ENCODE results near the gene RPP38. TPM values are rescaled to one million over a fixed set of nuclear protein-coding genes. Genes with fewer than 3 reads are reported as not detected.

RPP38 gene
- total and polyA plus RNA-seq, 2 of the 8 experiments (the other 6 are each of a cell fraction or from before 2014, with no cell fraction given): 20.8 to 23.3 TPM

DNA sequence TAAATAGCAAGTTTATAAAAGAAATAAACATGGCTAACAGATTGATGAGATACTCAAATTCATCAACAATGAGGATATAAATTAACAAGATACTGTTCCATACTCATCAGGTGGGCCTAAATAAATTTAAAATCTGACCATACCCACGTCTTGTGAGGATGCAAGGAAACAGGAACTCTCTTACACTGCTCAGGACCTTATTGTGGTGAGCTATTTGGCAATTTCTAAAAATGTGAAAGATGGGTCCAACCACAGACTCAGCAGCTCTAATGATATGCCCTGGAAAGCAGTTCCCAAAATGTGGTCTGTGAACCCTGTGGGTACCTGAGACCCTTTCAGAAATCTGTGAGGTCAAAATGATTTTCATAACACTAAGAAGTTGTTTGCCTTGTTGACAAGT is 21.5 kb downstream of the RPP38 start:
- Histone ChIP-seq H4K5ac (ENCODE audit: insufficient read length, low read depth, low read length) (no peak overlapping the region), H3K79me2 (ENCODE audit: control insufficient read depth in 1 of 2, insufficient read depth in 2 of 2, low read length in 2 of 2) (no peaks in the 10 kb centered on the region), H3K14ac (ENCODE audit: insufficient read length) (no peak overlapping the region), H3K4me2 (ENCODE audit: insufficient read depth in 1 of 2, low read depth in 2 of 2, low read length in 2 of 2) (no peak overlapping the region), H2AK5ac (ENCODE audit: low read depth, low read length) (no peak overlapping the region), H4K20me1 (replicated peaks in 1 of 2; ENCODE audit: control insufficient read depth in 1 of 2, insufficient read depth in 2 of 2, low read length in 2 of 2) (no peaks in the 10 kb centered on the region), H3K56ac (replicated peaks; ENCODE audit: insufficient read length, low read depth, low read length) (no peak overlapping the region), H3K79me1 (ENCODE audit: low read depth, low read length) (no peaks in the 10 kb centered on the region), H2BK20ac (ENCODE audit: low read length) (no peak overlapping the region), H3K23ac (ENCODE audit: insufficient read length) (no peak overlapping the region), H3K4me1 (replicated peaks in 1 of 4; ENCODE audit: control insufficient read depth in 3 of 4, insufficient read depth in 4 of 4, low read length in 3 of 4) (no peaks in the 10 kb centered on the region), H3K27me3 (replicated peaks in 1 of 4; ENCODE audit: control insufficient read depth in 3 of 4, extremely low read depth in 1 of 4, insufficient read depth in 3 of 4, low read length in 3 of 4) (no peaks in the 10 kb centered on the region), H3K9me3 (ENCODE audit: insufficient read depth in 2 of 2, low read depth in 1 of 2, low read length in 1 of 2) (no peaks in the 10 kb centered on the region), H3K4me3 (ENCODE audit: extremely low read depth in 1 of 4, insufficient read depth in 2 of 4, low read depth in 3 of 4, low read length in 4 of 4) (no peak overlapping the region), H2BK12ac (ENCODE audit: low read depth, low read length) (no peak overlapping the region), H3K23me2 (ENCODE audit: low read depth, low read length) (no peaks in the 10 kb centered on the region), H3K18ac (ENCODE audit: extremely low read depth, low read length) (no peak overlapping the region), H4K8ac (ENCODE audit: extremely low read depth, insufficient read depth, low read length) (no peak overlapping the region), H3K27ac (ENCODE audit: low read depth, low read length) (no peak overlapping the region), H2BK5ac (ENCODE audit: low read depth, low read length) (no peak overlapping the region), H2AFZ (ENCODE audit: low read length) (no peak overlapping the region), H2BK15ac (ENCODE audit: low read length) (no peak overlapping the region), H2BK120ac (replicated peaks; ENCODE audit: low read depth, low read length) (no peak overlapping the region), H3K4ac (replicated peaks; ENCODE audit: insufficient read length, low read depth, low read length) (no peak overlapping the region), H3K36me3 (ENCODE audit: control insufficient read depth in 2 of 4, insufficient read depth in 4 of 4, low read length in 3 of 4) (peaks cover 0 to 12% (median 7%) of the 10 kb centered on the region in 4 experiments; a peak in 4 of 8 replicates), H4K91ac (replicated peaks; ENCODE audit: insufficient read length, low read length) (no peak overlapping the region), H3K9ac (replicated peaks in 1 of 4; ENCODE audit: extremely low read depth in 1 of 4, low read depth in 3 of 4, low read length in 3 of 4) (no peak overlapping the region)
- FAIRE-seq (no peak), DNase-seq (ENCODE audit: low read depth in 1 of 2, low spot score in 2 of 2) (no peak)
- POLR2A ChIA-PET (ENCODE audit: partially characterized antibody): no interaction called here
- WGBS, 2 experiments (ENCODE audit: extremely low coverage in 1 of 2, insufficient coverage in 1 of 2, insufficient read length in 1 of 2, insufficient replicate concordance in 2 of 2, low coverage in 1 of 2, low lambda C conversion rate in 2 of 2, missing lambda C conversion rate in 1 of 2): 89% methylated on average over 1 of the region's 1 CpG; no CpG with 5 or more reads in 1 of the 2 experiments
- CTCF ChIA-PET (ENCODE audit: partially characterized antibody): interaction anchor here (1.0 to 1.4 kb wide), 2 partner anchors 12 to 112 kb away, joined by 3 to 5 read pairs; no protein-coding TSS in a partner anchor
- TF ChIP-seq TAF1 (IDR thresholded peaks at IDR 0.05; ENCODE audit: low read depth, low read length) (no peak), CHD2 (IDR thresholded peaks at IDR 0.05; ENCODE audit: low read length) (no peak), JUND (IDR thresholded peaks at IDR 0.05; ENCODE audit: low read length) (no peak), MAFK (IDR thresholded peaks at IDR 0.05; ENCODE audit: low read depth, low read length) (no peak), SP4 (IDR thresholded peaks at IDR 0.05; ENCODE audit: low read length) (no peak), HDAC2 (IDR thresholded peaks at IDR 0.05; ENCODE audit: borderline replicate concordance in 1 of 2, low read depth in 2 of 2, low read length in 2 of 2) (no peak), SIN3A (conservative IDR thresholded peaks at IDR 0.05 in 1 of 2, IDR thresholded peaks at IDR 0.05 in 1 of 2; ENCODE audit: low read depth in 1 of 2, low read length in 2 of 2) (no peak), ZNF274 (IDR thresholded peaks at IDR 0.05; ENCODE audit: borderline replicate concordance, extremely low read depth, low read length) (no peak), BCL11A (IDR thresholded peaks at IDR 0.05; ENCODE audit: low read depth in 2 of 2, low read length in 2 of 2) (no peak), RXRA (IDR thresholded peaks at IDR 0.05; ENCODE audit: insufficient read depth, low read depth, low read length) (no peak)
- TF ChIP-seq, protein P1, sequence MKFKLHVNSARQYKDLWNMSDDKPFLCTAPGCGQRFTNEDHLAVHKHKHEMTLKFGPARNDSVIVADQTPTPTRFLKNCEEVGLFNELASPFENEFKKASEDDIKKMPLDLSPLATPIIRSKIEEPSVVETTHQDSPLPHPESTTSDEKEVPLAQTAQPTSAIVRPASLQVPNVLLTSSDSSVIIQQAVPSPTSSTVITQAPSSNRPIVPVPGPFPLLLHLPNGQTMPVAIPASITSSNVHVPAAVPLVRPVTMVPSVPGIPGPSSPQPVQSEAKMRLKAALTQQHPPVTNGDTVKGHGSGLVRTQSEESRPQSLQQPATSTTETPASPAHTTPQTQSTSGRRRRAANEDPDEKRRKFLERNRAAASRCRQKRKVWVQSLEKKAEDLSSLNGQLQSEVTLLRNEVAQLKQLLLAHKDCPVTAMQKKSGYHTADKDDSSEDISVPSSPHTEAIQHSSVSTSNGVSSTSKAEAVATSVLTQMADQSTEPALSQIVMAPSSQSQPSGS (IDR thresholded peaks at IDR 0.05; ENCODE audit: low read length): no peak
- TF ChIP-seq, protein P2, sequence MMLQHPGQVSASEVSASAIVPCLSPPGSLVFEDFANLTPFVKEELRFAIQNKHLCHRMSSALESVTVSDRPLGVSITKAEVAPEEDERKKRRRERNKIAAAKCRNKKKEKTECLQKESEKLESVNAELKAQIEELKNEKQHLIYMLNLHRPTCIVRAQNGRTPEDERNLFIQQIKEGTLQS (IDR thresholded peaks at IDR 0.05; ENCODE audit: insufficient read depth, low read depth, low read length): no peak
